Adipocyte (in vitro differentiated cells): ENCODE measurements around the gene SLC48A1.

Source experiments
- DNase-seq: peaks from one replicate; pipeline ENCODE4 v3.0.0-alpha.2; 2015; ENCODE audit warnings: low read depth
- H3K27me3 ChIP-seq: replicated peaks from 2 replicates; pipeline ENCODE4 v1.7.0; 2013; ENCODE audit warnings: mild to moderate bottlenecking, low read length, moderate library complexity; ENCODE audit not compliant: control insufficient read depth, insufficient read depth
- H3K36me3 ChIP-seq: 2 replicates; pipeline ENCODE4 v1.7.0; 2013; ENCODE audit warnings: low read length, mild to moderate bottlenecking, moderate library complexity; ENCODE audit not compliant: control insufficient read depth, insufficient read depth, severe bottlenecking
- H3K4me1 ChIP-seq: 2 replicates; pipeline ENCODE4 v1.7.0; 2013; ENCODE audit warnings: mild to moderate bottlenecking, low read length, moderate library complexity; ENCODE audit not compliant: control insufficient read depth, insufficient read depth
- H3K4me3 ChIP-seq: 2 replicates; pipeline ENCODE4 v1.7.0; 2013; ENCODE audit warnings: mild to moderate bottlenecking, low read length, moderate library complexity
- H3K9ac ChIP-seq: 2 replicates; pipeline ENCODE4 v1.7.0; 2013; ENCODE audit warnings: mild to moderate bottlenecking, low read length, moderate library complexity
- H3K9me3 ChIP-seq: 2 replicates; pipeline ENCODE4 v1.7.0; 2013; ENCODE audit warnings: mild to moderate bottlenecking, low read length, moderate library complexity; ENCODE audit not compliant: control insufficient read depth

The SLC48A1 gene

DNA sequence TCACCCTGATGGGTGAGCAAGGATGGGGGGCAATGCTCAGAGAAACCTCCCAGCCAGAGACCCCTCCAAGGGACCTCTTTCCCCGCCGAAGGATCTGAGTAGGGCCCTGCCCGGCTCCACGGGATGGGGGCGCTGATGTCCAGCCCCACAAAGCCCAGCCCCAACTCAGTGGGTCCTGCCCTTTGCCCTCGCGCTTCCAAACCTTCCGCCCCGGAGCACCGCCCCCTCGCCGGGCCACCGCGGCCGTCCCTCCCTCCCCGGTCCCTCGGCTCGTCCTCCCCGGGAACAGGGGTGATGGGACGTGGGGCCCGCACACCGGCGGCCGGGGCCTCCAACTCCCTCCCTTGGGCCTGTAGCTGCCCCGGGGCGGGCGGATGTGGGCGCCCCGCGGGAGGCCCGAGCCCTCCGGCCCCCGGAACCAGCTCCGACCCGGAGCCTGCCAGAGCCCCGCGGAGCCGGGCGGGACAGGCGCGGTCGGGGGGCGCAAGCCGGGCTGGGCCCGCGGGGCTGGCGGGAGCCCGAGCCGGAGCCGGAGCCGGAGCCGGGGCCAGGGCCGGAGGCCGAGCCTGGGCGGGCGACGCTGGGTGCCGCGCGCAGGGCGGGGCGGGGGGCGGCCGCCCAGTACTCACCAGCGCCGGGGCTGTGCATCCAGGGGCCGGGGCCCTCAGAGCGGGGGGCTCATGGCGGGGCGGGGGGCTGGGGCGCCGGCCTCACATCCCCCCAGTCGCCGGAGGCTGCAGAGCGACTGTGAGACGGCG is 46.3 kb downstream of the SLC48A1 start:
- Histone ChIP-seq H3K4me1 (peaks cover 77% of the 10 kb centered on the region), H3K4me3 (peak overlapping the region; percentile 86), H3K9ac (peak overlapping the region; percentile 91), H3K27me3 (no peaks in the 10 kb centered on the region), H3K36me3 (peaks cover 8% of the 10 kb centered on the region), H3K9me3 (no peaks in the 10 kb centered on the region)
- peak; percentile 45 for DNase-seq

DNA sequence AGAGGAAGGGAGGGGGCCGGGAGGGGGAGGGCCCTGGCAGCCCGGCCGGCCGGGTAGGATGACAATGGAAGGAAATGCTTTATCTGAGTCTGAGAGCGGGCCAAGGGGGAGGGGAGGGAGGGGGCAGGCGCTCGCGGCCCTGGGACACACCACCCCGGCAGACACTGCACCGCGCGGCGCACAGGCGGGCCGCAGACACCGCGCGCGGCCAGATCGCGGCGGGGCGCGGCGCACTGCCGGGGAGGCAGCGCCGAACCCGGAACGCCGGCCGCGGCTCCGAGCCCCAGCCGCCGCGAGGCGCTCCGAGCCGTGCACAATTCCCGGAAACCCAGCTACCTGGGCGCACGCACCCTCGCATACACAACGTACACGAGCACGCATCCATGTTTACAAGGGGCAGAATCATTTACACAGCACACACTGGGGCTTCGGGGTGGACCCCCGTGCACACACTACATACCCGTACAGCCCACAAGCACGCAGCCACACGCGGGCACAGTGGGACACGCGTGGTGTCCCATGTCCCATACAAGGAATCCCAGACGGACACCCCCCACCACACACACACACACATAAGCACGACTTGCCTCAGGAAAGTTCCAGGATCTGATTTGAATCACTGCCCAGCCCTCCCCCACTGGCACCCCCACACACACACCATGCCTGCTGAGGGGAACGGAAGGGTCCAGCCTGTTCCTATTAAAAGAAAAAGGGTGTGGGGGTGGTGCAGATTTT is 47.0 kb downstream of the SLC48A1 start, which contains the start of gene HDAC7:
Gene HDAC7 (minus strand): TSS at position 8 of the 735 bp plus-strand sequence. CDS start 118 bp downstream, outside the sequence.
- H3K9me3 ChIP-seq: no peaks in the 10 kb centered on the region
- H3K27me3 ChIP-seq: no peaks in the 10 kb centered on the region
- DNase-seq: peak; percentile 90
- peaks cover 1% of the 10 kb centered on the region for H3K36me3 ChIP-seq
- peak within 1 kb of the TSS; percentile 93 for H3K4me3 ChIP-seq
- peak within 1 kb of the TSS; percentile 100 for H3K9ac ChIP-seq
- H3K4me1 ChIP-seq: peaks cover 77% of the 10 kb centered on the region

DNA sequence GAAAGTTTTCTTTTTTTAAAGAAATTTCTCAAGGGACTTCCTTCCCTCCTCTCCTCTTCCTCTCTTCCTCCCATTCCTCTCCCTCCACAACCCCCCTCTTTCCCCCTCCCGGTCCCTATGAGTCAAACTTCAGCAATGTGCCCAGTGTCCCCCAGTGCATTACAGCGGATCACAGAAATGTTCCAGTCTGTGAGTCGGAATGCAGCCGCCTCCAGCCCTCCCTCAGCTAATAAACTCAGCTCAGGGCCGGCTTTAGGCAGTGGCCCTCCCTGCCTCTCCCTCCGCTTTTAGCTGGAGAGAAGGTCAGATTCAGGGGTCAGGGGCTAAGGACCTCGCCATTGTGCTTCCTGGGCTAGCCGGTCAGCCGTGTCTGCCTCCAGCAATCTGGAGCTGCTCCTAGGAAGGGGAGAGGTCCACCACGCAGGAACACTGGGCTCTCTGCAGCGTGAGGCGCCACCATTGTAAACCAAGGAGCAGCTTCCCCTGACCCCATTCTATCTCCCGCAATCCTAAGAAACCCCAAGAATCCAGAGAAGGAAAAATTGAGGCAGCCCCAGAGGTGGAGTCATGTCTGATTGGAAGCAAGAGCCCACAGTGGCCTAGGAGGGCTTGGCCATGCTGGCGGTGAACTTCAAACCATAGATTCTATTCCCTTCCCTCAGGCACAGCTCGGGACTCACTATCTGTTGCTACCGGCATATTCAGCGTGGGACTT is 47.8 kb downstream of the SLC48A1 start:
- no peaks in the 10 kb centered on the region for H3K36me3 ChIP-seq
- peak overlapping the region; percentile 100 for H3K9ac ChIP-seq
- no peaks in the 10 kb centered on the region for H3K27me3 ChIP-seq
- DNase-seq: peak; percentile 98
- peaks cover 78% of the 10 kb centered on the region for H3K4me1 ChIP-seq
- H3K9me3 ChIP-seq: no peaks in the 10 kb centered on the region
- peak overlapping the region; percentile 93 for H3K4me3 ChIP-seq

DNA sequence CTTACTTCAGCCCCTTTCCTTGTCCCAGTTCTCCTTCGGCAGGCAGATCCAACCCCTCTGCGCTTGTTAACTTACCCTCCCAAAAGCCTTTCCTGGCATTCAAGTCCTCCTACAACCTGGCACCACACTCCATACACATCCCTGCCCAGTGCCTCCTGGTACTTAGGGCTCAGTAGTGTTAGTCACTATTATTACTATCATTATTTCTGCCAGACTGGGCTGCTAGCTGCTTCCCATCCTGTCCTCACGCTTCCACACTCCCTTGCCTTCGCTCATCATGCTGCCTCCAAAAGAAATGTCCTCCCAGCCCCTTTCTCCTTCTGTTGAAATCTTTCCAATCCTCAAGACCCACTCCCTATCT is 48.3 kb downstream of the SLC48A1 start:
- Histone ChIP-seq H3K4me3 (peak overlapping the region; percentile 93), H3K36me3 (no peaks in the 10 kb centered on the region), H3K9ac (peak overlapping the region; percentile 100), H3K9me3 (no peaks in the 10 kb centered on the region), H3K27me3 (no peaks in the 10 kb centered on the region), H3K4me1 (peaks cover 79% of the 10 kb centered on the region)
- DNase-seq: no peak

DNA sequence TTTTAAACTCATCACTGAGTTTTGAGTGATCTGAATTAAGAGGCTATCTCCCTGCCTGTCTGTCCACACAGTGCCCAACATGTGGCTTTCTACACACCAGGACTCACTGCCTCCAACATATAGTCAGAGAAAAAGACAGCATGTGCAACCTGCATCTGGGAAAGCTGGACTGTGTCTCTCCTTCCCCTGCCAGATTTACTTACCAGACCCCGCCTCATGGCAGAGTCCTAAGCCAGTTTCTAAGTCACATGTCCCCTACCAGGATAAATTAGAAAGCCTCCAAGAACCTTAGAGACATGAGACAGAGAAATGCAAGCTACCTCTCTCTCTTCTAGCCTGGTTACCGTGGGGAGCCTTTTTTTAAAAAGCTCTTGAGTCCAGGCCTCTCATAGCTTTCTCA is 49.4 kb downstream of the SLC48A1 start:
- Histone ChIP-seq H3K9ac (peak overlapping the region; percentile 100), H3K27me3 (no peaks in the 10 kb centered on the region), H3K9me3 (no peaks in the 10 kb centered on the region), H3K4me3 (peak overlapping the region; percentile 20), H3K36me3 (no peaks in the 10 kb centered on the region), H3K4me1 (peaks cover 80% of the 10 kb centered on the region)
- no peak for DNase-seq

DNA sequence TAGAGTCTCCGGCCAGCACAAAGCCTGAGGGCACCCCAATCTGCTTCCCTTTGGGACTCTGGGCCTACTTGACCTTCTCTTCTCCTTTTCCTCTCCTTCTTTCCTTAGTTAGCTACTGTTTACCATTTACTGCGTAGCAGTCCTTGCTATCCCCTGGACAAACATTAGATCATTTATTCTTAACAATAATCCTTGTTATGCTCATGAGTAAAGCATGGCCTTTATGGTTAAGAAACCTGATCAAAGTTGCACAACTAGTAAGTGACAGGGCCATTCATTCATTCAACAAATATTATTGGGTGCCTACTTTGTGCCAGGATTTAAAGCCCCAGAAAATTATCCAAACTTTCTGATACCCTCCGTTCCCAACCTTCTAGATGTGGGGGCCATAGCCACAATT is 49.8 kb downstream of the SLC48A1 start:
- Histone ChIP-seq H3K36me3 (no peaks in the 10 kb centered on the region), H3K9me3 (no peaks in the 10 kb centered on the region), H3K4me1 (peaks cover 77% of the 10 kb centered on the region), H3K9ac (peak overlapping the region; percentile 100), H3K27me3 (no peaks in the 10 kb centered on the region), H3K4me3 (no peak overlapping the region)
- no peak for DNase-seq

DNA sequence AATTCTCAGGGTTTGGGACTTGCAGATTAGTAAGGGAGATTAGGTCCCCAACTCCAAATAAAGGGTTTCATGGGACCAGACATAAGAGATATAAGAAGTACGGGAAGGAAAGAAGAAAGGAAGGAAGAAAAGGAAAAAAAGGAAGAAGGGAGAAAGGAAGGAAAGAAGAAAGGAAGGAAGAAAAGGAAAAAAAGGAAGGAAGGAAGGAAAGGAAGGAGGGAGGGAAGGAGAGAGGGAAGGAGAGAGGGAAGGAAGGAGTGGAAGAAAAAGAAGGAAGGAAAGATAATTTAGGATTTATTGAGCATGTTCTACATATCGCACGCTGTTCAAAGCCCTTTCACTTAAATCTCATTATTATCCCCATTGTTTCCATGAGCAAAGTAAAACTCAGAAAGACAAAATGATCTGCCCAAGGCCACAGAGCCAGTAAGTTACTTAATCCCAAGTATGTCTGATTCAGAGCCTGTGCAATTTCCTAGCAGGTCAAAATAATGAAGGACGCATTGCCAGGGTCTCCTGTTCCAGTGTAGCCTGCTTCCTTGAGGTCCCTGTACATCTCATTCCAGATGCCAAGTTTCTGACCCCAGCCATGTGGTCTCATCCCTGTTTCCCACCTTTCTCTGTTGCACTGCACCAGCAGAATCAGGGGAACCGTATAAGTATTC is 50.5 kb downstream of the SLC48A1 start:
- Histone ChIP-seq H3K9ac (peak overlapping the region; percentile 100), H3K4me1 (peaks cover 77% of the 10 kb centered on the region), H3K9me3 (no peaks in the 10 kb centered on the region), H3K4me3 (peak overlapping the region; percentile 35), H3K27me3 (no peaks in the 10 kb centered on the region), H3K36me3 (no peaks in the 10 kb centered on the region)
- peak; percentile 60 for DNase-seq

DNA sequence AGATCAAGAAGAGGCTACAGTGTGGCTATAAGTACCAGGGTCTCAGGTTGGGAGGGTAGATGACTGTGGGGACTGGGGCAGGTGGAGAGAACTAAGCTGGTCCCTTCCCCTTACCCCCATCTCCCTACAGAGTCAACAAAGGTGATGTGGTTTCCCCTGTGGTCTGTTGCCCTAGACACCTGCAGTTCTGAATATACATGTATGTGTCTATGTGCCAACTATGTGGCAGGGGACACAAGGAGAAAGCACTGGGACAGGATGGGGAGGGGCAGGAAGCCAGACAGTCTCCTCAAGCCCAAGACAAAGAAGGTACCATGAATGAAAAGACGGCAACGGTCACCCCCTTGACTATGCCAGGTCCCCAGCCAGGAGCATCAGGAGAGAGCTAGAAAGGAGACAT is 51.2 kb downstream of the SLC48A1 start:
- DNase-seq: no peak
- Histone ChIP-seq H3K4me1 (peaks cover 81% of the 10 kb centered on the region), H3K4me3 (no peak overlapping the region), H3K9ac (peak overlapping the region; percentile 100), H3K9me3 (no peaks in the 10 kb centered on the region), H3K36me3 (no peaks in the 10 kb centered on the region), H3K27me3 (no peaks in the 10 kb centered on the region)

DNA sequence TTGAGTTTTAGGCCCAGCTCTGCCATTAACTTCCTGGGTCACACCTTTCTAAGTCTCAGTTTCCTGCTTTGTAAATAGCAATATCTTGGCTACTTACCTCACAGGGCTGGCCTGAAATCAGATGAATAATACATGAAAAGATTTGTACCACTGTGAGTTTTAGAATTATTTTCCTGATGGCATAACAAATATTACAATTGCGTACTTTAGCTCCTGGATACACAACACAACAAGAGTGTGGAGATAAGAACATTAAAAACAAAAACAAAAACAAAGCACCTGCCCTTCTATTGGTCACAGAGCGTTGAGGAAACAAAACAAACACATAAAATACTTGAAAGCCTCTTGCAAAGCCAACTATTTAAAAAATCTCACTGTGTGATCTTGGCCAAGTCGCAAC is 51.6 kb downstream of the SLC48A1 start:
- Histone ChIP-seq H3K9ac (peak overlapping the region; percentile 100), H3K36me3 (no peaks in the 10 kb centered on the region), H3K27me3 (no peaks in the 10 kb centered on the region), H3K4me3 (no peak overlapping the region), H3K4me1 (peaks cover 84% of the 10 kb centered on the region), H3K9me3 (no peaks in the 10 kb centered on the region)
- DNase-seq: no peak

DNA sequence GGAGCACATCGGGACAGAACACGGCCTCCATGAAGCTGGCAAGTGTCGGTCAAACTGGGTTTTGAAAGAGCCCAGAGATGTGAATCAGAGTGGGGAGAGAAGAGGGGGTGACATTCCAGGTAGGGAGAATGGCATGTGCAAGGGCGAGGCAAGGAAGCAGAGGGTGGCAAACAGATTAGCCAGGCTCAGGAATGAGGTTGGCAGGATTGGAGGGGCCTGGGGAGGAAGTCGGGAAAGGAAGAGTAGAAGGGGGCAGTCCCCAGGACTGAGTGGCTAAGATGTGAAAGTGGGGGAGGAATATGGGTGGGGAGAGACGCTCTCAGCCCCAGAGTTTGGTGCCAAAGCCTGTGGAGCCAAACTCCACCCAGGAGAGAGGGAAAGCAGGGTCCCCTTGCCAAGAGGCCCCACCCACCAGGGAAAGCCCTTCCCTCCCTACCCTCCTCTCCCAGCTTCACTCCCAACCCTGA is 52.2 kb downstream of the SLC48A1 start:
- Histone ChIP-seq H3K9ac (peak overlapping the region; percentile 27), H3K4me1 (peaks cover 84% of the 10 kb centered on the region), H3K36me3 (no peaks in the 10 kb centered on the region), H3K9me3 (no peaks in the 10 kb centered on the region), H3K27me3 (no peaks in the 10 kb centered on the region), H3K4me3 (no peak overlapping the region)
- DNase-seq: peak; percentile 15
